ENCODE data around the gene MORF4L1.

DNA sequence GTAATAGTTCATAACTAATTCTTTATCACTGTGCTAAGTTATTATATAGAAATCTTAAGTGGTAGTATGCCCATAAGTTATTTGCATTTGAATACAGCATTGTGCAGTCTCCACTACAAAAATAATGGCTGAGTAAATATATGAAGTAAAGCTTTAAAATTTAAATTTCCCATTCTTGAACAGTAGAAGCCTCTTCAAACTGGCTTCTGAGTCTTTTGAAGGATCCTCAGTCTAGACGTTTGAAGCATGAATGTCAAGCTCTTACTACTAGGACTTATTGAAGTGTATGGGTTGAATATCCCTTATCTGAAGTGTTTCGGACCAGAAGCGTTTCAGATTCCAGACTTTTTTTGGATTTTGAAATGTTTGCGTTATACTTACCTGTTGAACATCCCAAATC lies 16.3 kb downstream of the MORF4L1 start:
- TF ChIP-seq, protein P1, sequence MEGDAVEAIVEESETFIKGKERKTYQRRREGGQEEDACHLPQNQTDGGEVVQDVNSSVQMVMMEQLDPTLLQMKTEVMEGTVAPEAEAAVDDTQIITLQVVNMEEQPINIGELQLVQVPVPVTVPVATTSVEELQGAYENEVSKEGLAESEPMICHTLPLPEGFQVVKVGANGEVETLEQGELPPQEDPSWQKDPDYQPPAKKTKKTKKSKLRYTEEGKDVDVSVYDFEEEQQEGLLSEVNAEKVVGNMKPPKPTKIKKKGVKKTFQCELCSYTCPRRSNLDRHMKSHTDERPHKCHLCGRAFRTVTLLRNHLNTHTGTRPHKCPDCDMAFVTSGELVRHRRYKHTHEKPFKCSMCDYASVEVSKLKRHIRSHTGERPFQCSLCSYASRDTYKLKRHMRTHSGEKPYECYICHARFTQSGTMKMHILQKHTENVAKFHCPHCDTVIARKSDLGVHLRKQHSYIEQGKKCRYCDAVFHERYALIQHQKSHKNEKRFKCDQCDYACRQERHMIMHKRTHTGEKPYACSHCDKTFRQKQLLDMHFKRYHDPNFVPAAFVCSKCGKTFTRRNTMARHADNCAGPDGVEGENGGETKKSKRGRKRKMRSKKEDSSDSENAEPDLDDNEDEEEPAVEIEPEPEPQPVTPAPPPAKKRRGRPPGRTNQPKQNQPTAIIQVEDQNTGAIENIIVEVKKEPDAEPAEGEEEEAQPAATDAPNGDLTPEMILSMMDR (conservative IDR thresholded peaks at IDR 0.05; ENCODE audit: low read length), result no peak
- TF ChIP-seq EZH2phosphoT487 (IDR thresholded peaks at IDR 0.05; ENCODE audit: borderline replicate concordance), result no peak
